ENCODE results near the gene UMODL1. TPM values are rescaled to one million over a fixed set of nuclear protein-coding genes. Genes with fewer than 3 reads are reported as not detected.

The UMODL1 gene
- total and polyA plus RNA-seq, 9 donors: 0.01 to 2.2 (median 0.24) TPM; not detected in 5

DNA sequence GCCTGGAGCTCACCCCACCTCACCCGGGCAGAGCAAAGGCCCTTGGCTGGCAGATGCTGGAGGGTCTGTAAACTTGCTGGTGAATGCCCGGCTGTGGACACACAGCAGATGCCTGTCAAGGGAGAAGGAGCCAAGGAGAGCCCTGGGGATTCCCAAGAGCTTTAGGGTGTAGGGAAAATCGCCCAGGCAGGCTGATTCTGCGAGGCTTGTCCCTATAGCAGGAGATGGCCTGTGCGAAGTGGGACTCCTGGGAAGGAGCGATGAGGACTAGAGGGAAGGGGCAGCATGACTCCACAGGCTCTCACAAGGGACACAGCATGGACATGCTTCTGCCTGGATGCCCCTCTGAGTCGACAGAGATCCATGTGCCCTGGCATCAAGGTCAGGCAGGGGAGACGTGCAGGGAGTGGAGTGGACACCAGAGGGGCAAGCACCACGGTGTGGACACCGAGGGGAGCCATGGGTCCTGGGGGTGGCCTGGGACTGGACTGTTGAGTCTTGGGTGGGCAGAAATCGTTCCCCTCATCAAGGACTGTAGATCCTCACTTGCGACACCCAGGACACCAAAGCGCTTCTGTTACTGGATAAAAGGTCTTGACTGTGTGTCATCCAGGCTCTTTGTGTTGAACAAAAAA lies 76.4 kb downstream of the UMODL1 start:
- Histone ChIP-seq H3K36me3 (no peaks in the 10 kb centered on the region), H3K27me3 (no peaks in the 10 kb centered on the region), H3K4me1 (ENCODE audit: insufficient read depth) (no peaks in the 10 kb centered on the region), H3K27ac (no peak overlapping the region), H3K4me3 (no peak overlapping the region), H3K9me3 (no peaks in the 10 kb centered on the region)
- TF ChIP-seq, protein P1, sequence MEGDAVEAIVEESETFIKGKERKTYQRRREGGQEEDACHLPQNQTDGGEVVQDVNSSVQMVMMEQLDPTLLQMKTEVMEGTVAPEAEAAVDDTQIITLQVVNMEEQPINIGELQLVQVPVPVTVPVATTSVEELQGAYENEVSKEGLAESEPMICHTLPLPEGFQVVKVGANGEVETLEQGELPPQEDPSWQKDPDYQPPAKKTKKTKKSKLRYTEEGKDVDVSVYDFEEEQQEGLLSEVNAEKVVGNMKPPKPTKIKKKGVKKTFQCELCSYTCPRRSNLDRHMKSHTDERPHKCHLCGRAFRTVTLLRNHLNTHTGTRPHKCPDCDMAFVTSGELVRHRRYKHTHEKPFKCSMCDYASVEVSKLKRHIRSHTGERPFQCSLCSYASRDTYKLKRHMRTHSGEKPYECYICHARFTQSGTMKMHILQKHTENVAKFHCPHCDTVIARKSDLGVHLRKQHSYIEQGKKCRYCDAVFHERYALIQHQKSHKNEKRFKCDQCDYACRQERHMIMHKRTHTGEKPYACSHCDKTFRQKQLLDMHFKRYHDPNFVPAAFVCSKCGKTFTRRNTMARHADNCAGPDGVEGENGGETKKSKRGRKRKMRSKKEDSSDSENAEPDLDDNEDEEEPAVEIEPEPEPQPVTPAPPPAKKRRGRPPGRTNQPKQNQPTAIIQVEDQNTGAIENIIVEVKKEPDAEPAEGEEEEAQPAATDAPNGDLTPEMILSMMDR (IDR thresholded peaks at IDR 0.05): no peak
- TF ChIP-seq EP300 (IDR thresholded peaks at IDR 0.05) (no peak), POLR2A (IDR thresholded peaks at IDR 0.05) (no peak)
- intact Hi-C loops (cut with DNase I): loop anchor here in 3 of 4 donors (5.0 to 10.0 kb wide), 3 partner anchors 115 to 377 kb away; no protein-coding TSS in a partner anchor
- DNase-seq: peak in 2 of 5 donors; percentile 6 to 24
- 75 to 87% (median 77%) methylated on average over 13 of the region's 13 CpGs for WGBS, 3 donors

DNA sequence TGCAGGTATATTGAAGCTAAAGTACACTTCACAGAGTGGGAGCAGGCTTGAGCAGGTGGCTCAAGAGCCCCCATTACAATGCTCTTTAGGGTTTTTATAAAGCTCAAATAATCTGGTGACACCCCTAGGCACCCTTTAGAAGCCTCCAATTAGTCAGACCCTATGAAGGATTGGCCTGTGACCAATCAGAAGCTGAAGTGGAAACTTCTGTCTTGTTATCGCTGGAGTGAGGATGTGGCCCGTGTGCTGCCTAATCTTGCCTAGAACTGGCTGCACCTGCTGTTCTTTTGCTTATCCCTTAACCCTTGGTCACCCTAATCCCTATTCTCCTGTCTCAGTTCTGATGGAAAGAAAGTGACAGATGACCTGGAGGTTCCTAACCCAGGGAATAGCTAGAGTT lies 77.0 kb downstream of the UMODL1 start:
- no peaks in the 10 kb centered on the region for H3K27me3 ChIP-seq
- no peak overlapping the region for H3K27ac ChIP-seq
- TF ChIP-seq, protein P1 (IDR thresholded peaks at IDR 0.05): no peak
- no peak for TF ChIP-seq EP300 (IDR thresholded peaks at IDR 0.05)
- no peak for TF ChIP-seq POLR2A (IDR thresholded peaks at IDR 0.05)
- H3K4me1 ChIP-seq (ENCODE audit: insufficient read depth): no peaks in the 10 kb centered on the region
- no peak for DNase-seq
- WGBS, 3 donors: 19 to 31% (median 23%) methylated on average over 2 of the region's 2 CpGs
- H3K4me3 ChIP-seq: no peak overlapping the region
- H3K36me3 ChIP-seq: no peaks in the 10 kb centered on the region
- no peaks in the 10 kb centered on the region for H3K9me3 ChIP-seq
- intact Hi-C loops (cut with DNase I): loop anchor here in 3 of 4 donors (5.0 to 10.0 kb wide), 3 partner anchors 114 to 377 kb away; no protein-coding TSS in a partner anchor

DNA sequence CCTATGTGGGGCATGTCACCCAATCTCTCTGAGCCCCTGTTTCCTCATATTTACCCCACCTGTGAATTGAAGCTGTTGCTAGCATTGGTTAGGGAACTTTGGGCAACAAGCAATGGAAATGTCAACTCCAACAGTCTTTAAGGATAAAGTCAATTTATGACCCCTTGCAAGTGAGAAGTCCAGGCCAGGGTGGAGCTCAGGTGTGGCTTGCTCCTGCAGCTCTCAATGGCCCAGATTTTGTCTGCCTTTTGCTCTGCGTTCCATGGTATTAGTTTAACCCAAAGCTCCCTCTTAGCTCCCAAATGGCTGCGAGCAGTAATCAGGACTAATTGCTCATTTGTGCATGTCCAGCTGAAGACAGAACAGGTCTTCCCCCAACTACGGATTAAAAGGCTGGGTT lies 77.5 kb downstream of the UMODL1 start:
- intact Hi-C loops (cut with DNase I): loop anchor here in 3 of 4 donors (5.0 to 10.0 kb wide), 3 partner anchors 114 to 376 kb away; no protein-coding TSS in a partner anchor
- DNase-seq: peak in 1 of 5 donors; percentile 4
- 89 to 95% (median 93%) methylated on average over 3 of the region's 3 CpGs for WGBS, 3 donors

DNA sequence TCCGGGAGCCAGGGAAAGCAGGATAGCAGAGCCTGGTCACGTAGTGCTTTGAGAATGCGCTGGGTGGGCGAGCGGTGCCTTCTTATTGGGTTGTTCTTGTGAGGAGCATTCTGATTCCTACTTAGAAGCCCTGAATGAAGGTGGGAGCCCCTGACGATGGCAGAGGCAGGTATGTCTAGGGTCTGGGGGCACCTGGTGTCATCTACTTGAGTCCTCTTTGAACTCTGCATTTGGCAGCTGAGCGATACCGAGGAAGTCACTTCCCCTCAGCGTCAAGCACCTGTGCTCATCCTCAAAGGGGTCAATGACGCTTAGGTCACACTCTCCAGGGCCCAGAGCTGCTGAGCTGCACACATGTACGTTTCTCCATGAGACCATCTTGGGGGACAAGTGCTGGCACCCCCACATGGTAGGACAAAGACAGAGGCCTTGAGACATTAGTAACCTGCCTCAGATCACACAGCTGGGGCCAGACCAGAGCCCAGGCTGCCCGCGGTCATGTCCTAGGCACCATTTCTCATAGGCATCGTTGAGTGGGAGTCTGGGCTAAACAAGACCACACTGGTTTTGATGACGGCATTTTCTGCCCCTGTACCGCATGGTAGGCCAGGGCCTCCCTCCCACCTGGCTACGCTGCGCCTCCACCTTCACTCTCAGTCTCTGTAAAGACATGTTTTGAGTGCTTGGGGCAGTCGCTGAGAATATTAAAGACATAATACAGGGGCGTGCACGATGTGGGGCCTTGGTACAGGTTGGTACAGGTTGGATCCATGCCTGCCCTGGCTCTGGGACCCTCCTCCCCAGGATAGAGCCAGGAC lies 78.7 kb downstream of the UMODL1 start:
- WGBS, 3 donors: 90 to 94% (median 91%) methylated on average over 20 to 21 of the region's 21 CpGs
- H3K36me3 ChIP-seq: no peaks in the 10 kb centered on the region
- no peaks in the 10 kb centered on the region for H3K27me3 ChIP-seq
- H3K9me3 ChIP-seq: no peaks in the 10 kb centered on the region
- no peaks in the 10 kb centered on the region for H3K4me1 ChIP-seq (ENCODE audit: insufficient read depth)
- DNase-seq: peak in 2 of 5 donors; percentile 7 to 11
- no peak overlapping the region for H3K4me3 ChIP-seq
- H3K27ac ChIP-seq: no peak overlapping the region
- no peak for TF ChIP-seq EP300 (IDR thresholded peaks at IDR 0.05)
- TF ChIP-seq POLR2A (IDR thresholded peaks at IDR 0.05): no peak
- TF ChIP-seq, protein P1 (IDR thresholded peaks at IDR 0.05): no peak
- intact Hi-C loops (cut with DNase I): loop anchor here (5.0 to 10.0 kb wide), 5 partner anchors 112 to 685 kb away; no protein-coding TSS in a partner anchor

More for the DNA sequence above, 77.5 kb downstream of the UMODL1 start:
- no peaks in the 10 kb centered on the region for H3K4me1 ChIP-seq (ENCODE audit: insufficient read depth)
- no peak overlapping the region for H3K27ac ChIP-seq
- no peaks in the 10 kb centered on the region for H3K9me3 ChIP-seq
- H3K27me3 ChIP-seq: no peaks in the 10 kb centered on the region
- no peaks in the 10 kb centered on the region for H3K36me3 ChIP-seq
- H3K4me3 ChIP-seq: no peak overlapping the region
- TF ChIP-seq EP300 (IDR thresholded peaks at IDR 0.05) (no peak), POLR2A (IDR thresholded peaks at IDR 0.05) (no peak)
- TF ChIP-seq, protein P1 (IDR thresholded peaks at IDR 0.05): no peak

All from ovary (tissue), 9 donors.